GM23248 (cell line): ENCODE data around the gene ZNF425. TPM values are rescaled to one million over a fixed set of nuclear protein-coding genes. Genes with fewer than 3 reads are reported as not detected.

Experiments
- DNase-seq: peaks from one replicate; pipeline ENCODE4 v3.0.0-alpha.2; 2015
- H2AFZ ChIP-seq: fragments of 200-600 bp; sonication (generic); 2 replicates; pipeline ENCODE4 v1.6.1; 2016; ENCODE audit warnings: antibody characterized with exemption
- H3F3A ChIP-seq: fragments of 200-600 bp; sonication (generic); 2 replicates; pipeline ENCODE4 v1.6.1; 2016; ENCODE audit warnings: mild to moderate bottlenecking, antibody characterized with exemption, mixed run types; ENCODE audit not compliant: insufficient read depth
- H3K27ac ChIP-seq: fragments of 200-600 bp; sonication (generic); 2 replicates; pipeline ENCODE4 v1.5.1; 2016; ENCODE audit warnings: mild to moderate bottlenecking
- H3K27me3 ChIP-seq: fragments of 200-600 bp; sonication (generic); replicated peaks from 2 replicates; pipeline ENCODE4 v1.6.1; 2016; ENCODE audit warnings: mild to moderate bottlenecking; ENCODE audit not compliant: insufficient read depth
- H3K36me3 ChIP-seq: fragments of 200-600 bp; sonication (generic); 2 replicates; pipeline ENCODE4 v1.6.1; 2016; ENCODE audit warnings: low read depth, mild to moderate bottlenecking
- H3K4me1 ChIP-seq: fragments of 200-600 bp; sonication (generic); 2 replicates; pipeline ENCODE4 v1.6.1; 2016; ENCODE audit warnings: mild to moderate bottlenecking; ENCODE audit not compliant: insufficient read depth
- H3K4me2 ChIP-seq: fragments of 200-600 bp; sonication (generic); one replicate; pipeline ENCODE4 v1.6.1; 2016; ENCODE audit warnings: mild to moderate bottlenecking; ENCODE audit not compliant: unreplicated experiment
- H3K4me3 ChIP-seq: fragments of 200-600 bp; sonication (generic); 2 replicates; pipeline ENCODE4 v1.5.1; 2016; ENCODE audit warnings: mild to moderate bottlenecking
- H3K79me2 ChIP-seq: fragments of 200-600 bp; sonication (generic); 2 replicates; pipeline ENCODE4 v1.6.1; 2016; ENCODE audit warnings: mild to moderate bottlenecking; ENCODE audit not compliant: insufficient read depth
- H3K9ac ChIP-seq: fragments of 200-600 bp; sonication (generic); 2 replicates; pipeline ENCODE4 v1.6.1; 2016; ENCODE audit warnings: mild to moderate bottlenecking
- H3K9me2 ChIP-seq: fragments of 200-600 bp; sonication (generic); 2 replicates; pipeline ENCODE4 v1.6.1; 2016; ENCODE audit warnings: mixed run types, mild to moderate bottlenecking, moderate library complexity; ENCODE audit not compliant: insufficient read depth
- H3K9me3 ChIP-seq: fragments of 200-600 bp; sonication (generic); one replicate; pipeline ENCODE4 v1.6.1; 2017; ENCODE audit warnings: low read depth
- H4K20me1 ChIP-seq: fragments of 200-600 bp; sonication (generic); 2 replicates; pipeline ENCODE4 v1.6.0; 2016; ENCODE audit not compliant: insufficient read depth
- EZH2 ChIP-seq: fragments of 200-600 bp; sonication (generic); IDR thresholded peaks from 2 replicates; pipeline ENCODE4 v1.6.1; 2018; ENCODE audit warnings: antibody characterized with exemption, mild to moderate bottlenecking; ENCODE audit not compliant: insufficient read depth, poor library complexity, severe bottlenecking
- EZH2phosphoT487 ChIP-seq: fragments of 200-600 bp; sonication (generic); IDR thresholded peaks from 2 replicates; pipeline ENCODE4 v1.6.1; 2018; ENCODE audit warnings: antibody characterized with exemption, moderate library complexity, mild to moderate bottlenecking, low read depth; ENCODE audit not compliant: insufficient read depth
- WGBS, 2 experiments: methylation state at CpG; one replicate each; pipeline ENCODE4 v1.1.6; 2015 to 2017; ENCODE audit warnings: low lambda C conversion rate in 2 of 2, low coverage in 1 of 2; ENCODE audit errors: missing lambda C conversion rate in 2 of 2; 5-methylcytosine and 5-hydroxymethylcytosine counted together
- in situ Hi-C: fragments of 300-500 bp; cut with MboI; formaldehyde crosslinking; loops from 2 replicates; pipeline ENCODE4 v1.15.0; 2020
- polyA plus RNA-seq: library from polyadenylated mRNA; unstranded; fragments of >200 nt; fragmentation: Nextera tagmentation; extraction: Ambion mirVana; gene quantifications from 2 replicates; pipeline ENCODE4 v1.2.1, GENCODE V29; 2016
- total RNA-seq: library from RNA; depleted of rRNA; stranded (reverse); fragments of >200 nt; shearing (Covaris generic); gene quantifications from 2 replicates; pipeline ENCODE4 v1.2.3, GENCODE V29; 2014

The ZNF425 gene
- total and polyA plus RNA-seq, 2 experiments from 2014 or later: 3.8 to 3.9 TPM

- 1 to 3% methylated on average over 19 to 37 of the region's 48 CpGs for WGBS, 2 experiments
- H2AFZ ChIP-seq: peak overlapping the region; percentile 97
- in situ Hi-C loops: no loop called here
These were observed 640 bp upstream of the ZNF425 start for GRCh38 chr7:149126662-149127266.

GRCh38 chr7:149125189-149125862 is 798 bp downstream of the ZNF425 start:
- WGBS, 2 experiments: 1 to 2% methylated on average over 20 to 21 of the region's 21 CpGs
- Histone ChIP-seq H3K4me3 (peak overlapping the region; percentile 95), H3K9me2 (no peaks in the 10 kb centered on the region), H2AFZ (peak overlapping the region; percentile 97), H3K4me2 (peak overlapping the region; percentile 96), H3F3A (peaks cover 11% of the 10 kb centered on the region), H3K79me2 (peaks cover 53% of the 10 kb centered on the region), H3K27me3 (no peaks in the 10 kb centered on the region), H3K9me3 (no peaks in the 10 kb centered on the region), H3K36me3 (0 out of 2 replicates have a peak, but pooled peaks cover 4% of the 10 kb centered on the region), H3K4me1 (peaks cover 15% of the 10 kb centered on the region), H4K20me1 (no peaks in the 10 kb centered on the region), H3K27ac (peak overlapping the region; percentile 87), H3K9ac (peak overlapping the region; percentile 98)
- TF ChIP-seq EZH2 (no peak), EZH2phosphoT487 (no peak)
- peak; percentile 41 for DNase-seq
- in situ Hi-C loops: no loop called here

More at GRCh38 chr7:149126662-149127266, 640 bp upstream of the ZNF425 start:
- peaks cover 11% of the 10 kb centered on the region for H3F3A ChIP-seq
- H3K27me3 ChIP-seq: no peaks in the 10 kb centered on the region
- peak; percentile 59 for DNase-seq
- H3K27ac ChIP-seq: peak overlapping the region; percentile 87
- H3K9me2 ChIP-seq: no peaks in the 10 kb centered on the region
- H3K79me2 ChIP-seq: peaks cover 53% of the 10 kb centered on the region
- peak overlapping the region; percentile 95 for H3K4me3 ChIP-seq
- no peaks in the 10 kb centered on the region for H4K20me1 ChIP-seq
- H3K4me1 ChIP-seq: peaks cover 15% of the 10 kb centered on the region
- peak overlapping the region; percentile 98 for H3K9ac ChIP-seq
- TF ChIP-seq EZH2phosphoT487 (no peak), EZH2 (no peak)
- peaks cover 18% of the 10 kb centered on the region; the same call in 1 of the 2 replicates for H3K36me3 ChIP-seq
- H3K9me3 ChIP-seq: no peaks in the 10 kb centered on the region
- H3K4me2 ChIP-seq: peak overlapping the region; percentile 96

GRCh38 chr7:149109969-149110368 is 16.2 kb downstream of the ZNF425 start:
- Histone ChIP-seq H3K27ac (no peak overlapping the region), H3K9me2 (no peaks in the 10 kb centered on the region), H3K9ac (no peak overlapping the region), H3K36me3 (0 out of 2 replicates have a peak, but pooled peaks cover 2% of the 10 kb centered on the region), H3K79me2 (no peaks in the 10 kb centered on the region), H3K4me3 (no peak overlapping the region), H3K4me1 (no peaks in the 10 kb centered on the region), H3K9me3 (no peaks in the 10 kb centered on the region), H2AFZ (no peak overlapping the region), H3F3A (no peaks in the 10 kb centered on the region), H3K4me2 (no peak overlapping the region), H4K20me1 (no peaks in the 10 kb centered on the region), H3K27me3 (no peaks in the 10 kb centered on the region)
- DNase-seq: no peak
- 96 to 99% methylated on average over 12 of the region's 12 CpGs for WGBS, 2 experiments
- TF ChIP-seq EZH2phosphoT487 (no peak), EZH2 (no peak)
- in situ Hi-C loops: no loop called here

GRCh38 chr7:149104749-149105148 is 21.4 kb downstream of the ZNF425 start:
- Histone ChIP-seq H3K79me2 (no peaks in the 10 kb centered on the region), H3K4me3 (no peak overlapping the region), H3K9ac (no peak overlapping the region), H3F3A (peaks cover 3% of the 10 kb centered on the region; the same call in 1 of the 2 replicates), H3K36me3 (no peaks in the 10 kb centered on the region), H4K20me1 (no peaks in the 10 kb centered on the region), H3K27me3 (no peaks in the 10 kb centered on the region), H2AFZ (no peak overlapping the region), H3K27ac (no peak overlapping the region), H3K4me2 (no peak overlapping the region), H3K9me3 (no peaks in the 10 kb centered on the region), H3K9me2 (no peaks in the 10 kb centered on the region), H3K4me1 (no peaks in the 10 kb centered on the region)
- whole genome bisulfite sequencing, 2 experiments: 92 to 93% methylated on average over 20 to 25 of the region's 25 CpGs
- in situ Hi-C loops: no loop called here
- DNase-seq: no peak
- TF ChIP-seq EZH2 (no peak), EZH2phosphoT487 (no peak)
